Mononuclear cell (primary cell): ENCODE measurements around the gene ZDHHC22. TPM values are rescaled to one million over a fixed set of nuclear protein-coding genes. Genes with fewer than 3 reads are reported as not detected.
"Not testable (repeated sequence)": the region's sequence is repeated elsewhere in the genome, so short reads cannot be mapped to it uniquely, and the experiment has no call there.

ENCODE experiments used
- H3K27me3 ChIP-seq: 2 replicates; pipeline ENCODE4 v1.6.0; 2011; ENCODE audit warnings: low read length, control low read depth; ENCODE audit not compliant: insufficient read depth
- H3K4me1 ChIP-seq: 2 replicates; pipeline ENCODE4 v1.5.1; 2011; ENCODE audit warnings: mild to moderate bottlenecking, low read length, control low read depth; ENCODE audit not compliant: insufficient read depth
- H3K4me3 ChIP-seq: 2 replicates; pipeline ENCODE4 v1.5.1; 2011; ENCODE audit warnings: mild to moderate bottlenecking, low read length, moderate library complexity
- H3K9me3 ChIP-seq: 2 replicates; pipeline ENCODE4 v1.5.1; 2011; ENCODE audit warnings: low read depth, mild to moderate bottlenecking, control low read depth, low read length
- total RNA-seq: library from RNA; depleted of rRNA; stranded (reverse); fragments of >200 nt; gene quantifications from one replicate; pipeline ENCODE4 v1.2.3, GENCODE V29; 2012

Gene ZDHHC22
- total RNA-seq, 1 donor: not detected

- H3K4me3 ChIP-seq, H3K27me3 ChIP-seq, H3K4me1 ChIP-seq, H3K9me3 ChIP-seq: not testable (repeated sequence)
These were observed 32.5 kb upstream of the ZDHHC22 start for GRCh38 chr14:77173911-77174617.

- Histone ChIP-seq H3K27me3 (peaks cover 5% of the 10 kb centered on the region), H3K4me3 (no peak overlapping the region), H3K4me1 (no peaks in the 10 kb centered on the region), H3K9me3 (peaks cover 8% of the 10 kb centered on the region)
These were observed 31.3 kb upstream of the ZDHHC22 start for GRCh38 chr14:77172916-77173315.

GRCh38 chr14:77170045-77170444 is 28.5 kb upstream of the ZDHHC22 start:
- H3K4me3 ChIP-seq: no peak overlapping the region
- peaks cover 5% of the 10 kb centered on the region for H3K27me3 ChIP-seq
- no peaks in the 10 kb centered on the region for H3K4me1 ChIP-seq
- H3K9me3 ChIP-seq: peaks cover 8% of the 10 kb centered on the region

GRCh38 chr14:77161011-77161410 is 19.4 kb upstream of the ZDHHC22 start:
- Histone ChIP-seq H3K4me3 (no peak overlapping the region), H3K4me1 (no peaks in the 10 kb centered on the region), H3K9me3 (no peaks in the 10 kb centered on the region), H3K27me3 (peaks cover 11% of the 10 kb centered on the region)

- H3K27me3 ChIP-seq: peaks cover 11% of the 10 kb centered on the region
- no peaks in the 10 kb centered on the region for H3K9me3 ChIP-seq
- no peaks in the 10 kb centered on the region for H3K4me1 ChIP-seq
- H3K4me3 ChIP-seq: no peak overlapping the region
These were observed 17.3 kb upstream of the ZDHHC22 start for GRCh38 chr14:77158882-77159255.

GRCh38 chr14:77158175-77158881 is 16.7 kb upstream of the ZDHHC22 start:
- Histone ChIP-seq H3K27me3 (peaks cover 11% of the 10 kb centered on the region), H3K4me3 (no peak overlapping the region), H3K9me3 (no peaks in the 10 kb centered on the region), H3K4me1 (no peaks in the 10 kb centered on the region)

GRCh38 chr14:77157740-77158139 is 16.1 kb upstream of the ZDHHC22 start:
- H3K4me1 ChIP-seq: no peaks in the 10 kb centered on the region
- H3K9me3 ChIP-seq: no peaks in the 10 kb centered on the region
- H3K4me3 ChIP-seq: no peak overlapping the region
- H3K27me3 ChIP-seq: peaks cover 11% of the 10 kb centered on the region

GRCh38 chr14:77155083-77155482 is 13.5 kb upstream of the ZDHHC22 start:
- H3K4me1 ChIP-seq: no peaks in the 10 kb centered on the region
- H3K27me3 ChIP-seq: peaks cover 4% of the 10 kb centered on the region
- H3K9me3 ChIP-seq: no peaks in the 10 kb centered on the region
- H3K4me3 ChIP-seq: no peak overlapping the region

- Histone ChIP-seq H3K9me3 (no peaks in the 10 kb centered on the region), H3K4me1 (no peaks in the 10 kb centered on the region), H3K27me3 (peaks cover 4% of the 10 kb centered on the region)
These were observed 12.8 kb upstream of the ZDHHC22 start for GRCh38 chr14:77154421-77154820.

GRCh38 chr14:77153802-77154201 is 12.2 kb upstream of the ZDHHC22 start:
- no peaks in the 10 kb centered on the region for H3K4me1 ChIP-seq
- H3K27me3 ChIP-seq: peaks cover 4% of the 10 kb centered on the region
- H3K4me3 ChIP-seq: no peak overlapping the region
- H3K9me3 ChIP-seq: no peaks in the 10 kb centered on the region

More at GRCh38 chr14:77154421-77154820, 12.8 kb upstream of the ZDHHC22 start:
- no peak overlapping the region for H3K4me3 ChIP-seq

GRCh38 chr14:77151918-77152588 is 10.5 kb upstream of the ZDHHC22 start:
- no peak overlapping the region for H3K4me3 ChIP-seq
- H3K27me3 ChIP-seq: peaks cover 4% of the 10 kb centered on the region
- no peaks in the 10 kb centered on the region for H3K9me3 ChIP-seq
- H3K4me1 ChIP-seq: no peaks in the 10 kb centered on the region

- no peaks in the 10 kb centered on the region for H3K4me1 ChIP-seq
- no peaks in the 10 kb centered on the region for H3K9me3 ChIP-seq
- no peak overlapping the region for H3K4me3 ChIP-seq
- H3K27me3 ChIP-seq: peaks cover 9% of the 10 kb centered on the region
These were observed 9.7 kb upstream of the ZDHHC22 start for GRCh38 chr14:77151245-77151644.

- Histone ChIP-seq H3K27me3 (peaks cover 31% of the 10 kb centered on the region), H3K4me3 (no peak overlapping the region), H3K9me3 (no peaks in the 10 kb centered on the region), H3K4me1 (no peaks in the 10 kb centered on the region)
These were observed 7.1 kb upstream of the ZDHHC22 start for GRCh38 chr14:77148510-77149231.

GRCh38 chr14:77145975-77146740 is 4.6 kb upstream of the ZDHHC22 start:
- H3K27me3 ChIP-seq: peaks cover 53% of the 10 kb centered on the region
- H3K4me3 ChIP-seq: no peak overlapping the region

More at GRCh38 chr14:77145975-77146740, 4.6 kb upstream of the ZDHHC22 start:
- H3K4me1 ChIP-seq: no peaks in the 10 kb centered on the region
- H3K9me3 ChIP-seq: no peaks in the 10 kb centered on the region
